Adrenal gland (tissue), 5 donors: ENCODE measurements around the gene VANGL2.

ENCODE experiments used
- CTCF ChIP-seq, 6 experiments: fragments of 450-650 bp in 4 of 6; fragments of 200-600 bp in 2 of 6; sonication (generic) in 1 of 6; IDR thresholded peaks; 1 replicate in 5 of 6; 2 replicates in 1 of 6; pipeline versions ENCODE4 v1.5.1 to v1.8.0; 2016 to 2021; ENCODE audit warnings: antibody characterized with exemption in 6 of 6, mild to moderate bottlenecking in 2 of 6, moderate library complexity in 1 of 6
- POLR2A ChIP-seq, 2 donors: fragments of 450-650 bp; IDR thresholded peaks; one replicate each; pipeline ENCODE4 v1.6.1; 2017; ENCODE audit warnings: antibody characterized with exemption in 2 of 2, mild to moderate bottlenecking in 2 of 2, moderate library complexity in 1 of 2
- donor health status: DM: no; HTN: no; CAD: no.

- TF ChIP-seq CTCF (IDR thresholded peaks at IDR 0.05) = peak; percentile 80 to 98 (median 91)
- TF ChIP-seq POLR2A (IDR thresholded peaks at IDR 0.05) = no peak
These were observed 23.7 kb upstream of the VANGL2 start for GRCh38 chr1:160376525-160377131.
